ENCODE results near the gene PNMA8B.

PNMA8B gene

GRCh38 chr19:46536391-46536790 lies 40.7 kb upstream of the PNMA8B start:
- Histone ChIP-seq H3K27ac (no peak overlapping the region), H2AFZ (ENCODE audit: low read depth) (no peak overlapping the region), H3K9ac (no peak overlapping the region), H3K4me1 (ENCODE audit: low read depth, poor library complexity, severe bottlenecking) (no peaks in the 10 kb centered on the region), H3K79me2 (ENCODE audit: insufficient read depth, low read depth) (no peaks in the 10 kb centered on the region), H3K36me3 (ENCODE audit: insufficient read depth) (no peaks in the 10 kb centered on the region), H3K4me3 (IDR thresholded peaks at IDR 0.05; ENCODE audit: insufficient read depth, low read depth, low read length) (no peak overlapping the region), H4K20me1 (ENCODE audit: insufficient read depth) (no peaks in the 10 kb centered on the region), H3K4me2 (no peak overlapping the region), H3K27me3 (ENCODE audit: insufficient read depth, low read depth) (peaks cover 79% of the 10 kb centered on the region)
- TF ChIP-seq, protein P1, sequence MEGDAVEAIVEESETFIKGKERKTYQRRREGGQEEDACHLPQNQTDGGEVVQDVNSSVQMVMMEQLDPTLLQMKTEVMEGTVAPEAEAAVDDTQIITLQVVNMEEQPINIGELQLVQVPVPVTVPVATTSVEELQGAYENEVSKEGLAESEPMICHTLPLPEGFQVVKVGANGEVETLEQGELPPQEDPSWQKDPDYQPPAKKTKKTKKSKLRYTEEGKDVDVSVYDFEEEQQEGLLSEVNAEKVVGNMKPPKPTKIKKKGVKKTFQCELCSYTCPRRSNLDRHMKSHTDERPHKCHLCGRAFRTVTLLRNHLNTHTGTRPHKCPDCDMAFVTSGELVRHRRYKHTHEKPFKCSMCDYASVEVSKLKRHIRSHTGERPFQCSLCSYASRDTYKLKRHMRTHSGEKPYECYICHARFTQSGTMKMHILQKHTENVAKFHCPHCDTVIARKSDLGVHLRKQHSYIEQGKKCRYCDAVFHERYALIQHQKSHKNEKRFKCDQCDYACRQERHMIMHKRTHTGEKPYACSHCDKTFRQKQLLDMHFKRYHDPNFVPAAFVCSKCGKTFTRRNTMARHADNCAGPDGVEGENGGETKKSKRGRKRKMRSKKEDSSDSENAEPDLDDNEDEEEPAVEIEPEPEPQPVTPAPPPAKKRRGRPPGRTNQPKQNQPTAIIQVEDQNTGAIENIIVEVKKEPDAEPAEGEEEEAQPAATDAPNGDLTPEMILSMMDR (conservative IDR thresholded peaks at IDR 0.05; ENCODE audit: low read depth, low read length) = no peak

DNA sequence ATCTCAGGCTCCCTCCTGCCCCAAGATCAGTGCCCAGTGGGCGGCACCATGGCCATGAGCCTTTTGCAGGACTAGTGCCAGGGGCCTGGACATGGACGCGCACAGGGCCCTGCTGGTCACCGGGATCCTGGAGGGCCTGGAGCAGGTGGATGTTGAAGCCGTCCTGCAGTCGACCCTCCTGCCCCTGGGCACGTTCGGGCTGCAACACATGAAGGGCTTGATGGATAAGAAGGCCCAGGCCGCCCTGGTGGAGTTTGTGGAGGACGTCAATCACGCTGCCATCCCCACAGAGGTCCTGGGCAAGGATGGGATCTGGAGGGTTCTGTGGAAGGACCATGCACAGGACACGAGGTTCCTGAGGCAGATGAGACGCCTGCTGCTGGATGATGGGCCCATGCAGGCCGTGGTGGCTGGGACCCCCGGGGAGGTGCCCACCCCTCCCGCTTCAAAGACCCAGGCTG lies 38.0 kb upstream of the PNMA8B start:
- Histone ChIP-seq H3K4me3 (IDR thresholded peaks at IDR 0.05; ENCODE audit: insufficient read depth, low read depth, low read length) (no peak overlapping the region), H3K4me1 (ENCODE audit: low read depth, poor library complexity, severe bottlenecking) (peaks cover 6% of the 10 kb centered on the region), H3K4me2 (no peak overlapping the region), H2AFZ (ENCODE audit: low read depth) (no peak overlapping the region), H3K27me3 (ENCODE audit: insufficient read depth, low read depth) (peaks cover 71% of the 10 kb centered on the region), H3K27ac (no peak overlapping the region), H3K79me2 (ENCODE audit: insufficient read depth, low read depth) (no peaks in the 10 kb centered on the region), H4K20me1 (ENCODE audit: insufficient read depth) (no peaks in the 10 kb centered on the region), H3K9ac (no peak overlapping the region), H3K36me3 (ENCODE audit: insufficient read depth) (no peaks in the 10 kb centered on the region)
- TF ChIP-seq, protein P1 (conservative IDR thresholded peaks at IDR 0.05; ENCODE audit: low read depth, low read length) = no peak

GRCh38 chr19:46533078-46533620 lies 37.5 kb upstream of the PNMA8B start:
- peaks cover 6% of the 10 kb centered on the region for H3K4me1 ChIP-seq (ENCODE audit: low read depth, poor library complexity, severe bottlenecking)
- no peak overlapping the region for H3K9ac ChIP-seq
- no peaks in the 10 kb centered on the region for H4K20me1 ChIP-seq (ENCODE audit: insufficient read depth)
- peaks cover 71% of the 10 kb centered on the region for H3K27me3 ChIP-seq (ENCODE audit: insufficient read depth, low read depth)
- H3K27ac ChIP-seq = no peak overlapping the region
- H3K4me2 ChIP-seq = no peak overlapping the region
- TF ChIP-seq, protein P1 (conservative IDR thresholded peaks at IDR 0.05; ENCODE audit: low read depth, low read length) = no peak
- H3K4me3 ChIP-seq (IDR thresholded peaks at IDR 0.05; ENCODE audit: insufficient read depth, low read depth, low read length) = no peak overlapping the region
- H3K79me2 ChIP-seq (ENCODE audit: insufficient read depth, low read depth) = no peaks in the 10 kb centered on the region
- H2AFZ ChIP-seq (ENCODE audit: low read depth) = no peak overlapping the region
- H3K36me3 ChIP-seq (ENCODE audit: insufficient read depth) = no peaks in the 10 kb centered on the region

DNA sequence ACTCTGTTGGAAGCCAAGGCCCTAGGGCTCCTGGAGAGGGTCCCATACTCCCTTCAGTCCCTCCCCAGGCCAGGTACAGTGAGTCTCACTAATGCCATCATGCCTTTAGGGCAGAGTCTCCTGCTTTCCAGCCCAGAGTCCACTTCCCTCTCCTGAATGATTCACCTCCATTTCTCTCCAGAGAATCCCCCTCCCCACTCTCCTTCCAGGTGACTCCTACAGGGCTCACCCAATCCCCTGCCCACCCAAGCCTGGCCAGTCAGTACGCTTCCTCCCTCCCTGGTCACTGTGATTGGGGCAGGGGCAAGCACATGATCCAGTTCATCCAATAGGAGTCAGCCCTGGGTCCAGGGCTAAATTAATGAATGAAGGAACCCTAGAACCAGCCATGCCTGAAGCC lies 35.0 kb upstream of the PNMA8B start:
- Histone ChIP-seq H3K36me3 (ENCODE audit: insufficient read depth) (no peaks in the 10 kb centered on the region), H3K4me2 (no peak overlapping the region), H3K79me2 (ENCODE audit: insufficient read depth, low read depth) (no peaks in the 10 kb centered on the region), H3K4me1 (ENCODE audit: low read depth, poor library complexity, severe bottlenecking) (peaks cover 6% of the 10 kb centered on the region), H3K4me3 (IDR thresholded peaks at IDR 0.05; ENCODE audit: insufficient read depth, low read depth, low read length) (no peak overlapping the region), H3K27ac (no peak overlapping the region), H2AFZ (ENCODE audit: low read depth) (no peak overlapping the region), H3K9ac (no peak overlapping the region), H4K20me1 (ENCODE audit: insufficient read depth) (no peaks in the 10 kb centered on the region), H3K27me3 (ENCODE audit: insufficient read depth, low read depth) (peaks cover 68% of the 10 kb centered on the region)
- TF ChIP-seq, protein P1 (conservative IDR thresholded peaks at IDR 0.05; ENCODE audit: low read depth, low read length) = no peak

All from KMS-11 (cell line).